IMR-90 (cell line): ENCODE data around the gene MAP1LC3B2. TPM values are rescaled to one million over a fixed set of nuclear protein-coding genes. Genes with fewer than 3 reads are reported as not detected.

ENCODE experiments used
- ATAC-seq: fragments of 200-7000 bp; cut with Tn5 transposase; 2 replicates; pipeline ENCODE4 v1.9.1; 2020; ENCODE audit warnings: low read depth, mild to moderate bottlenecking, moderate library complexity
- BruUV-seq: library from RNA; stranded (reverse); fragments of 400-500 nt; replicated peaks from 2 replicates; lab custom pipeline; 2021; lab: Mats Ljungman, UMichigan
- CTCF ChIA-PET: fragments of 300-600 bp; formaldehyde crosslinking; extraction: SDS; loops from one replicate; lab custom pipeline; 2021; ENCODE audit warnings: antibody characterized with exemption; lab: Yijun Ruan, JAX
- POLR2A ChIA-PET: fragments of 300-600 bp; sonication (Branson Sonifier 250); formaldehyde crosslinking; loops from one replicate; lab custom pipeline; 2022; ENCODE audit warnings: antibody characterized with exemption; ENCODE audit not compliant: unreplicated experiment; lab: Charles Lee
- DNase-seq: peaks from one replicate; pipeline ENCODE4 v3.0.0; 2013
- H2AFZ ChIP-seq: replicated peaks from 2 replicates; pipeline ENCODE3; 2013; ENCODE audit warnings: low read length, mild to moderate bottlenecking; ENCODE audit not compliant: poor library complexity
- H2AK5ac ChIP-seq: 2 replicates; pipeline ENCODE4 v1.6.1; 2013; ENCODE audit warnings: low read depth, low read length, inconsistent platforms
- H2AK9ac ChIP-seq: replicated peaks from 2 replicates; pipeline ENCODE3; 2013; ENCODE audit warnings: mild to moderate bottlenecking, low read depth, low read length, moderate library complexity; ENCODE audit not compliant: poor library complexity
- H2BK120ac ChIP-seq: 2 replicates; pipeline ENCODE4 v1.6.1; 2013; ENCODE audit warnings: low read depth, low read length, inconsistent platforms
- H2BK15ac ChIP-seq: 3 replicates; pipeline ENCODE4 v1.6.1; 2013; ENCODE audit warnings: low read depth, low read length, inconsistent platforms
- H2BK20ac ChIP-seq: 2 replicates; pipeline ENCODE4 v1.6.1; 2013; ENCODE audit warnings: low read depth, mild to moderate bottlenecking, inconsistent platforms, low read length, moderate library complexity
- H2BK5ac ChIP-seq: 2 replicates; pipeline ENCODE4 v1.6.1; 2013; ENCODE audit warnings: mild to moderate bottlenecking, low read depth, low read length, inconsistent platforms; ENCODE audit not compliant: poor library complexity, severe bottlenecking
- H3K14ac ChIP-seq: replicated peaks from 2 replicates; pipeline ENCODE4 v1.6.1; 2013; ENCODE audit warnings: low read depth, low read length, inconsistent platforms
- H3K18ac ChIP-seq: 2 replicates; pipeline ENCODE4 v1.6.1; 2013; ENCODE audit warnings: low read depth, low read length, control low read depth
- H3K23ac ChIP-seq: 2 replicates; pipeline ENCODE4 v1.6.1; 2013; ENCODE audit warnings: low read depth, low read length, inconsistent platforms
- H3K27ac ChIP-seq: 2 replicates; pipeline ENCODE4 v1.5.1; 2013; ENCODE audit warnings: mild to moderate bottlenecking, control low read depth, low read length; ENCODE audit not compliant: insufficient read depth
- H3K27me3 ChIP-seq: 2 replicates; pipeline ENCODE4 v1.6.1; 2013; ENCODE audit warnings: low read length; ENCODE audit not compliant: control insufficient read depth, insufficient read depth
- H3K36me3 ChIP-seq: 2 replicates; pipeline ENCODE4 v1.6.1; 2013; ENCODE audit warnings: low read length, mixed read lengths; ENCODE audit not compliant: control insufficient read depth, insufficient read depth
- H3K4ac ChIP-seq: 2 replicates; pipeline ENCODE4 v1.6.1; 2013; ENCODE audit warnings: low read depth, low read length, inconsistent platforms
- H3K4me1 ChIP-seq: 2 replicates; pipeline ENCODE4 v1.6.1; 2013; ENCODE audit warnings: low read length, mixed read lengths; ENCODE audit not compliant: control insufficient read depth, insufficient read depth
- H3K4me2 ChIP-seq: 2 replicates; pipeline ENCODE4 v1.6.1; 2013; ENCODE audit warnings: low read depth, mild to moderate bottlenecking, control low read depth, low read length, moderate library complexity
- H3K4me3 ChIP-seq: 2 replicates; pipeline ENCODE4 v1.5.1; 2013; ENCODE audit warnings: low read depth, mild to moderate bottlenecking, control low read depth, low read length, moderate library complexity; ENCODE audit not compliant: insufficient read depth
- H3K56ac ChIP-seq: 2 replicates; pipeline ENCODE4 v1.6.1; 2013; ENCODE audit warnings: low read length, inconsistent platforms; ENCODE audit not compliant: insufficient read depth; ENCODE audit errors: extremely low read depth
- H3K79me1 ChIP-seq, 2 experiments: 2 replicates each; pipeline ENCODE4 v1.6.1; 2013; ENCODE audit warnings: low read length in 2 of 2, inconsistent platforms in 1 of 2, low read depth in 1 of 2
- H3K9ac ChIP-seq: 2 replicates; pipeline ENCODE4 v1.6.1; 2013; ENCODE audit warnings: low read depth, low read length, control low read depth
- H3K9me1 ChIP-seq: 2 replicates; pipeline ENCODE4 v1.6.1; 2013; ENCODE audit warnings: low read length, inconsistent platforms; ENCODE audit not compliant: insufficient read depth
- H3K9me3 ChIP-seq: 2 replicates; pipeline ENCODE4 v1.6.1; 2013; ENCODE audit warnings: low read length; ENCODE audit not compliant: control insufficient read depth, insufficient read depth
- H4K20me1 ChIP-seq: 2 replicates; pipeline ENCODE4 v1.6.1; 2013; ENCODE audit warnings: low read length, inconsistent platforms; ENCODE audit not compliant: insufficient read depth
- H4K5ac ChIP-seq: 2 replicates; pipeline ENCODE4 v1.6.1; 2013; ENCODE audit warnings: mild to moderate bottlenecking, low read depth, low read length, control low read depth
- H4K8ac ChIP-seq, 2 experiments: 2 replicates each; pipeline ENCODE4 v1.6.1; 2013; ENCODE audit warnings: low read depth in 2 of 2, low read length in 2 of 2, control low read depth in 1 of 2, inconsistent platforms in 1 of 2
- H4K91ac ChIP-seq: 2 replicates; pipeline ENCODE4 v1.6.1; 2013; ENCODE audit warnings: low read depth, low read length, inconsistent platforms; ENCODE audit not compliant: insufficient read depth
- CHD1 ChIP-seq: IDR thresholded peaks from 2 replicates; pipeline ENCODE4 v1.6.1; 2012; ENCODE audit warnings: low read depth, low read length, improper control_type of control experiment
- POLR2A ChIP-seq: IDR thresholded peaks from 2 replicates; pipeline ENCODE4 v1.6.1; 2012; ENCODE audit warnings: mild to moderate bottlenecking, low read depth, low read length
- WGBS, 2 experiments: methylation state at CpG; one replicate each; pipeline versions ENCODE4 v1.1.5 to v1.1.7; 2013; ENCODE audit warnings: missing lambda C conversion rate in 2 of 2; ENCODE audit not compliant: insufficient read length in 1 of 2; ENCODE audit errors: extremely low coverage in 2 of 2; 5-methylcytosine and 5-hydroxymethylcytosine counted together
- dilution Hi-C: fragments of 300-500 bp; cut with HindIII; formaldehyde crosslinking; loops from one replicate; pipeline ENCODE4 v1.14.3; 2018; ENCODE audit warnings: low sequenced_read_pairs; ENCODE audit not compliant: unreplicated experiment
- in situ Hi-C: fragments of 300-500 bp; cut with MboI; formaldehyde crosslinking; loops from 3 replicates; pipeline ENCODE4 v1.14.3; 2019; ENCODE audit warnings: low sequenced_read_pairs, inconsistent platforms, mixed read lengths
- intact Hi-C: fragments of 100-400 bp; cut with micrococcal nuclease; formaldehyde crosslinking; loops from 2 replicates; pipeline ENCODE4 v1.10.0; 2022
- polyA plus RNA-seq, 3 experiments: library from polyadenylated mRNA; depleted of rRNA; stranded (reverse); fragments of >200 nt; gene quantifications; 2 replicates each; pipeline ENCODE4 v1.2.3, GENCODE V29; 2012; ENCODE audit warnings: low replicate concordance in 1 of 3
- total RNA-seq: library from RNA; depleted of rRNA; stranded (reverse); fragments of >200 nt; gene quantifications from 2 replicates; pipeline ENCODE4 v1.2.3, GENCODE V29; 2012

The MAP1LC3B2 gene
- total and polyA plus RNA-seq, 2 of the 4 experiments (the other 2 are of a cell fraction), result 1.4 TPM; not detected in 1

DNA sequence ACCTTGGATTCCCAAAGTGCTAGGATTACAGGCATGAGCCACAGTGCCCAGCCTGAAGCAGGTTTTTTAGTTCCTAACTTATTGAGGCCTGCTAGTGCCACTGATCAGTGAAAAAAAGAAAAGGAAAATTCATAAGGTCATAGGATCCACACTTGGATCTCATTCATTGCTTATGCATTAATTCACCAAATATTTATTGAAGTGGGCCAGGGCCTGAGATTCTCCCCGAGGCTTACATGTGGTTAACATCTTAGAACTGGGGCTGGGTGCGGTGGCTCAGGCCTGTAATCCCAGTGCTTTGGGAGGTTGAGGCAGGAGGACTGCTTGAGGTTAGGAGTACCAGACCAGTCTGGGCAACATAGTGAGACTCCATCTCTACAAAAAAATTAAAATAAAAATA is 29.5 kb upstream of the MAP1LC3B2 start:
- Histone ChIP-seq H3K23ac (no peak overlapping the region), H2AFZ (no peak overlapping the region), H3K14ac (no peak overlapping the region), H2AK9ac (no peak overlapping the region), H3K9me1 (peaks cover 17% of the 10 kb centered on the region), H4K8ac (no peak overlapping the region), H3K18ac (no peak overlapping the region), H2BK15ac (no peak overlapping the region), H3K36me3 (no peaks in the 10 kb centered on the region), H2AK5ac (no peak overlapping the region), H3K9me3 (no peaks in the 10 kb centered on the region), H2BK20ac (no peak overlapping the region; the same call in 1 of the 2 replicates), H3K56ac (no peak overlapping the region), H2BK120ac (no peak overlapping the region), H3K27ac (no peak overlapping the region), H4K91ac (no peak overlapping the region), H3K4me3 (no peak overlapping the region), H3K27me3 (no peaks in the 10 kb centered on the region), H4K5ac (no peak overlapping the region), H3K79me1 (no peaks in the 10 kb centered on the region), H2BK5ac (no peak overlapping the region), H3K4ac (no peak overlapping the region), H3K4me2 (no peak overlapping the region), H3K4me1 (peaks cover 17% of the 10 kb centered on the region), H3K9ac (no peak overlapping the region), H4K20me1 (no peaks in the 10 kb centered on the region)
- peak; percentile 24 for DNase-seq
- intact Hi-C loops, result loop anchor here (5.0 to 10.0 kb wide), 3 partner anchors 97 to 535 kb away; no protein-coding TSS in a partner anchor
- WGBS, 2 experiments, result no CpG with 5 or more reads among the region's 2 CpGs
- ATAC-seq, result no peak
- no TSS peak for BruUV-seq
- in situ Hi-C loops, result no loop called here
- CTCF ChIA-PET, result no interaction called here
- no peak for TF ChIP-seq CHD1
- no peak for TF ChIP-seq POLR2A
- dilution Hi-C loops, result no loop called here
- POLR2A ChIA-PET, result no interaction called here
